ENCODE measurements around the gene VEZT.
"Not testable (repeated sequence)": the region's sequence is repeated elsewhere in the genome, so short reads cannot be mapped to it uniquely, and the experiment has no call there.

Gene VEZT

GRCh38 chr12:95185854-95186253 lies 31.8 kb upstream of the VEZT start:
- Mint-ChIP-seq H3K27me3 (ENCODE audit: low read depth) (no peaks in the 10 kb centered on the region), H3K36me3 (ENCODE audit: low read depth) (peaks cover 13% of the 10 kb centered on the region), H3K4me3 (no peak overlapping the region), H3K4me1 (no peaks in the 10 kb centered on the region), H3K27ac (no peak overlapping the region), H3K9me3 (no peaks in the 10 kb centered on the region)
- no peak for TF ChIP-seq CTCF (IDR thresholded peaks at IDR 0.05; ENCODE audit: unreplicated experiment in 3 of 3)

- Mint-ChIP-seq H3K4me3 (no peak overlapping the region), H3K9me3 (no peaks in the 10 kb centered on the region), H3K27me3 (ENCODE audit: low read depth) (no peaks in the 10 kb centered on the region), H3K4me1 (no peaks in the 10 kb centered on the region), H3K27ac (peak overlapping the region; percentile 1 to 12 (median 1)), H3K36me3 (ENCODE audit: low read depth) (peaks cover 17% of the 10 kb centered on the region)
- TF ChIP-seq CTCF (IDR thresholded peaks at IDR 0.05; ENCODE audit: unreplicated experiment in 3 of 3) = no peak
These were observed 29.7 kb upstream of the VEZT start for GRCh38 chr12:95187865-95188415.

- Mint-ChIP-seq H3K4me3 (no peak overlapping the region), H3K36me3 (ENCODE audit: low read depth) (peaks cover 8% of the 10 kb centered on the region), H3K27me3 (ENCODE audit: low read depth) (no peaks in the 10 kb centered on the region), H3K4me1 (no peaks in the 10 kb centered on the region), H3K9me3 (no peaks in the 10 kb centered on the region), H3K27ac (peak overlapping the region in 2 of 3 experiments; percentile 25 to 67)
- TF ChIP-seq CTCF (IDR thresholded peaks at IDR 0.05; ENCODE audit: unreplicated experiment in 3 of 3) = no peak
These were observed 26.4 kb upstream of the VEZT start for GRCh38 chr12:95191060-95191696.

GRCh38 chr12:95192271-95192670 lies 25.3 kb upstream of the VEZT start:
- Mint-ChIP-seq H3K36me3 (ENCODE audit: low read depth) (peaks cover 4% of the 10 kb centered on the region), H3K4me3 (no peak overlapping the region), H3K4me1 (no peaks in the 10 kb centered on the region), H3K27ac (no peak overlapping the region), H3K9me3 (no peaks in the 10 kb centered on the region), H3K27me3 (ENCODE audit: low read depth) (no peaks in the 10 kb centered on the region)
- no peak for TF ChIP-seq CTCF (IDR thresholded peaks at IDR 0.05; ENCODE audit: unreplicated experiment in 3 of 3)

GRCh38 chr12:95193139-95193538 lies 24.5 kb upstream of the VEZT start:
- Mint-ChIP-seq H3K27me3 (ENCODE audit: low read depth) (no peaks in the 10 kb centered on the region), H3K4me3 (no peak overlapping the region), H3K36me3 (ENCODE audit: low read depth) (peaks cover 4% of the 10 kb centered on the region), H3K27ac (no peak overlapping the region), H3K9me3 (no peaks in the 10 kb centered on the region), H3K4me1 (peaks cover 8% of the 10 kb centered on the region)
- TF ChIP-seq CTCF (IDR thresholded peaks at IDR 0.05; ENCODE audit: unreplicated experiment in 3 of 3) = no peak

GRCh38 chr12:95195122-95195521 lies 22.5 kb upstream of the VEZT start:
- peaks cover 20% of the 10 kb centered on the region for H3K4me1 Mint-ChIP-seq
- H3K27ac Mint-ChIP-seq = no peak overlapping the region
- TF ChIP-seq CTCF (IDR thresholded peaks at IDR 0.05; ENCODE audit: unreplicated experiment in 3 of 3) = no peak
- no peaks in the 10 kb centered on the region for H3K27me3 Mint-ChIP-seq (ENCODE audit: low read depth)
- peaks cover 4% of the 10 kb centered on the region for H3K36me3 Mint-ChIP-seq (ENCODE audit: low read depth)
- H3K9me3 Mint-ChIP-seq = no peaks in the 10 kb centered on the region
- no peak overlapping the region for H3K4me3 Mint-ChIP-seq

GRCh38 chr12:95196875-95197569 lies 20.6 kb upstream of the VEZT start:
- not testable (repeated sequence) for H3K36me3 Mint-ChIP-seq (ENCODE audit: low read depth); H3K9me3 Mint-ChIP-seq; H3K4me3 Mint-ChIP-seq; H3K27me3 Mint-ChIP-seq (ENCODE audit: low read depth)
- Mint-ChIP-seq H3K4me1 (peaks cover 39% of the 10 kb centered on the region), H3K27ac (peak overlapping the region in 1 of 3 experiments; percentile 58)
